CD4-positive, alpha-beta T cell treated with Interleukin-21 for 1 hour (primary cell): ENCODE data around the gene CCL20.
A peak's percentile ranks its signal among the peaks of the same experiment; 100 is the strongest.
"Not testable (repeated sequence)": the region's sequence is repeated elsewhere in the genome, so short reads cannot be mapped to it uniquely, and the experiment has no call there.

Experiments
- DNase-seq: peaks from one replicate; pipeline ENCODE4 v3.0.0-alpha.2; 2020

Gene CCL20

GRCh38 chr2:227813562-227814353 lies at the start of gene CCL20:
CCL20 (plus strand) TSS chr2:227813842; CDS start chr2:227813912, 70 bp downstream.
- peak; percentile 39 for DNase-seq

- no peak for DNase-seq
Observed at GRCh38 chr2:227765788-227766372, 47.8 kb upstream of the CCL20 start.

- peak; percentile 61 for DNase-seq
Observed at GRCh38 chr2:227766373-227766883, 47.2 kb upstream of the CCL20 start.

GRCh38 chr2:227767830-227768229 lies 45.8 kb upstream of the CCL20 start:
- DNase-seq: no peak

GRCh38 chr2:227772197-227772661 lies 41.4 kb upstream of the CCL20 start:
- no peak for DNase-seq

- no peak for DNase-seq
Observed at GRCh38 chr2:227772932-227773331, 40.7 kb upstream of the CCL20 start.

- DNase-seq: peak; percentile 26
Observed at GRCh38 chr2:227774011-227774624, 39.5 kb upstream of the CCL20 start.

- no peak for DNase-seq
Observed at GRCh38 chr2:227774895-227775842, 38.5 kb upstream of the CCL20 start.

GRCh38 chr2:227780981-227781615 lies 32.5 kb upstream of the CCL20 start:
- DNase-seq: no peak

- no peak for DNase-seq
Observed at GRCh38 chr2:227781841-227782240, 31.8 kb upstream of the CCL20 start.

- DNase-seq: no peak
Observed at GRCh38 chr2:227782804-227783203, 30.8 kb upstream of the CCL20 start.

- peak; percentile 54 for DNase-seq
Observed at GRCh38 chr2:227783404-227784138, 30.1 kb upstream of the CCL20 start.

GRCh38 chr2:227785293-227785692 lies 28.3 kb upstream of the CCL20 start:
- DNase-seq: no peak

GRCh38 chr2:227788561-227789018 lies 25.1 kb upstream of the CCL20 start:
- no peak for DNase-seq

- no peak for DNase-seq
Observed at GRCh38 chr2:227789803-227790202, 23.8 kb upstream of the CCL20 start.

- DNase-seq: no peak
Observed at GRCh38 chr2:227793148-227793712, 20.4 kb upstream of the CCL20 start.

- DNase-seq: no peak
Observed at GRCh38 chr2:227796045-227796711, 17.5 kb upstream of the CCL20 start.

- DNase-seq: not testable (repeated sequence)
Observed at GRCh38 chr2:227796768-227797167, 16.9 kb upstream of the CCL20 start.

- DNase-seq: no peak
Observed at GRCh38 chr2:227799202-227799601, 14.4 kb upstream of the CCL20 start.

- DNase-seq: no peak
Observed at GRCh38 chr2:227802882-227803281, 10.8 kb upstream of the CCL20 start.
